Measurements from ENCODE around the gene ELOVL5. TPM values are rescaled to one million over a fixed set of nuclear protein-coding genes. Genes with fewer than 3 reads are reported as not detected.

Gene ELOVL5
- total RNA-seq, 2 experiments from 2014 or later = 88.3 to 92.7 TPM

DNA sequence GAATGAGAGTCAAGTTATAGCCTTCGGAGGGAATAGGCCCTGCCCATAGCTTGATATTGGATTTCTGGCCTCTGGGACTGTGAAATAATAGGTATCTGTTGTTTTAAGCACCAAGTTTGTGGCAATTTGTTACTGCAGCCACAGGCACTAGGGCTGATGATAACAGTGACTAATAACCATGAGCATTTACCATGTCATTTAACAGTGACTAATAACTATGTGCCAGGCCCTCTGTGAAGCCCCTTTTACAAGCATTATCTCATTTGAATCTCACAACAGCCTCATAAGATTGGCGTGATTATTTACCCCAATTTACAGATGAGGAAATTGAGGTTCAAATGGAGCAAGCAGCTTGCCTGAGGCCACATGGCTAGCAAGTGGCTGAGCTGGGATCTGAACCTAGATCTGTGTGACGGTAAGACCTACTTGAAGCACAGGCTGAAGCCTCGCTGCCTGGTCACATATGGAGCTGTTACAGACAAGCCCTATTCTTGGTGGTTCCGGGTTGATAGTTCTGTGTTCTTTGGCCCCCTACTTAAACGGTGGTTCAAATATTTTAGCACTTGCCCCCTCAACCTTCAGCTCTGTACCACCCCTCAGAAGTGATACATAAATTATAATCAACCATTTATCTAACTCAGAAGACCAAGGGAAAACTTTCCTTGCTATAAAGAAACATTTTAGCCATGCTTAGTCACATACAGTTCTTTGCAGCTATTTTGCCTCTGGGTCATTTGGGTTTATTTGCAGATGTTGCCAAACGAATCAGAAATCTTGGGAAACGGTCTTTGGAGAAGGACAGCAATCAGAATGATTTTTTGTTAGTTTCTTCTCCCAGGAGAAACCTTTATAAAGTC is 98.3 kb downstream of the ELOVL5 start:
- Mint-ChIP-seq H3K27ac (no peak overlapping the region), H3K9me3 (no peaks in the 10 kb centered on the region), H3K27me3 (no peaks in the 10 kb centered on the region), H3K4me1 (ENCODE audit: low read depth) (peaks cover under 1% of the 10 kb centered on the region), H3K36me3 (ENCODE audit: low read depth) (no peaks in the 10 kb centered on the region), H3K4me3 (no peak overlapping the region)
- CTCF ChIA-PET = interaction anchor here (0.9 to 1.7 kb wide), 2 partner anchors 78 to 160 kb away, joined by 3 read pairs; no protein-coding TSS in a partner anchor
- ATAC-seq (no peak), DNase-seq (no peak)
- intact Hi-C loops (cut with micrococcal nuclease) = no loop called here
- POLR2A ChIA-PET = no interaction called here
- TF ChIP-seq CTCF (IDR thresholded peaks at IDR 0.05) = no peak

- no peak overlapping the region for H3K4me3 Mint-ChIP-seq
- no peak for TF ChIP-seq CTCF (IDR thresholded peaks at IDR 0.05)
- H3K27ac Mint-ChIP-seq = no peak overlapping the region
- no peaks in the 10 kb centered on the region for H3K9me3 Mint-ChIP-seq
- H3K27me3 Mint-ChIP-seq = no peaks in the 10 kb centered on the region
- DNase-seq = no peak
- H3K36me3 Mint-ChIP-seq (ENCODE audit: low read depth) = no peaks in the 10 kb centered on the region
- ChIA-PET CTCF (no interaction called here), POLR2A (no interaction called here)
- no peak for ATAC-seq
- intact Hi-C loops (cut with micrococcal nuclease) = no loop called here
- H3K4me1 Mint-ChIP-seq (ENCODE audit: low read depth) = peaks cover 6% of the 10 kb centered on the region
Observed at GRCh38 chr6:53246924-53247323, 101.8 kb downstream of the ELOVL5 start.

DNA sequence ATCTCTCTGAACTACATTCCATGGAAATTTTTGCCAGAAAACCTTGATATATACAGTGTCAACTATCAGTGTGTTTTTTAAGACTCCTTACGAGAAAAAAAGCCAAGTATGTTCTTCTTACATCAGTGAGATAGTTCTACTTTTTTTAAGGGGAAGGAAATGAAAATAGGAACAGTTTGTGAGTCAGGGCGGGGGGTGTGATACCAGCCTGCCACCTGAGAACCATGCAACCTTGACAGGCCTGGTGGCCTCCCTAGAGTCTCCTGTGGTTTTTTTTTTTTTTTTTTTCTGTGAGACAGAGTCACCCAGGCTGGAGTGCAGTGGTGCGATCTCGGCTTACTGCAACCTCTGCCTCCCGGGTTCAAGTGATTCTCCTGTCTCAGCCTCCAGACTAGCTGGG is 103.8 kb downstream of the ELOVL5 start:
- H3K4me1 Mint-ChIP-seq (ENCODE audit: low read depth) = peaks cover 21% of the 10 kb centered on the region
- H3K9me3 Mint-ChIP-seq = peaks cover 9% of the 10 kb centered on the region
- intact Hi-C loops (cut with micrococcal nuclease) = no loop called here
- CTCF ChIA-PET = no interaction called here
- H3K27me3 Mint-ChIP-seq = no peaks in the 10 kb centered on the region
- H3K27ac Mint-ChIP-seq = no peak overlapping the region
- no peak overlapping the region for H3K4me3 Mint-ChIP-seq
- TF ChIP-seq CTCF (IDR thresholded peaks at IDR 0.05) = no peak
- peaks cover 3% of the 10 kb centered on the region for H3K36me3 Mint-ChIP-seq (ENCODE audit: low read depth)
- peak; percentile 52 for DNase-seq
- POLR2A ChIA-PET = interaction anchor here (0.6 kb wide), 1 partner anchor 164 kb away, joined by 3 read pairs; no protein-coding TSS in a partner anchor
- peak; percentile 82 for ATAC-seq

DNA sequence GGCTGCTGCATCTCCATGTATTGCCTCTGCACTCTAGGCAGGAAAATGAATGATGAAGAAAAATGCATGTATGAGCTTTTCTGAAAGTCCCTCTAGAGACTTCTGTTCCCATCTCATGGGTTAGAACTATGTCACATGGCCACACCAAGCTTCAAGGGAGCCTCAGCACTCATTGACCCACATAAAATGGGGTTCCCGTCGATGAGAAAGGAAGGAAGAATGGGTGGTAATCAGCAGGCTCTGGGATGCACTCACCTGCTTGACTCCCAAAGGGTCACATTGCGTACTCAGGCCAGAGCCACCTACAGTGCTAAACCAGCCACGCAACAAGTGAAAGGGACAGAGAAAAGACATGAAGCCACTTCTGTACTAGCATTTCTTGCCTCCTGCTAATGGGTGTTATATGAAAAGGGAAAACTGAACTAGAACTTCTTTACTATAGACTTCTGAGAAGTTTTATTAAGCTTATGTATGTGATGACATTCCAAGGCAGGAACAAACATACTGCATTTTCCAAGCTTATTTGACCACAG is 104.3 kb downstream of the ELOVL5 start:
- no peak overlapping the region for H3K27ac Mint-ChIP-seq
- peaks cover 11% of the 10 kb centered on the region for H3K9me3 Mint-ChIP-seq
- ChIA-PET POLR2A (interaction anchor here (0.6 kb wide), 1 partner anchor 164 kb away, joined by 3 read pairs; no protein-coding TSS in a partner anchor), CTCF (no interaction called here)
- no peak overlapping the region for H3K4me3 Mint-ChIP-seq
- TF ChIP-seq CTCF (IDR thresholded peaks at IDR 0.05) = no peak
- intact Hi-C loops (cut with micrococcal nuclease) = no loop called here
- peaks cover 3% of the 10 kb centered on the region for H3K36me3 Mint-ChIP-seq (ENCODE audit: low read depth)
- no peak for ATAC-seq
- DNase-seq = no peak
- peaks cover 26% of the 10 kb centered on the region for H3K4me1 Mint-ChIP-seq (ENCODE audit: low read depth)
- no peaks in the 10 kb centered on the region for H3K27me3 Mint-ChIP-seq

- Mint-ChIP-seq H3K9me3 (peaks cover 11% of the 10 kb centered on the region), H3K4me1 (ENCODE audit: low read depth) (peaks cover 26% of the 10 kb centered on the region), H3K4me3 (no peak overlapping the region), H3K27ac (no peak overlapping the region), H3K27me3 (no peaks in the 10 kb centered on the region), H3K36me3 (ENCODE audit: low read depth) (peaks cover 3% of the 10 kb centered on the region)
- no peak for TF ChIP-seq CTCF (IDR thresholded peaks at IDR 0.05)
- POLR2A ChIA-PET = interaction anchor here (0.7 kb wide), 1 partner anchor 19 kb away, joined by 3 read pairs; no protein-coding TSS in a partner anchor
- DNase-seq (no peak), ATAC-seq (no peak)
- CTCF ChIA-PET = no interaction called here
- intact Hi-C loops (cut with micrococcal nuclease) = no loop called here
Observed at GRCh38 chr6:53241938-53242337, 106.8 kb downstream of the ELOVL5 start.
